ENCODE measurements around the gene BCKDK. TPM values are rescaled to one million over a fixed set of nuclear protein-coding genes. Genes with fewer than 3 reads are reported as not detected.

Gene BCKDK
- total and polyA plus RNA-seq, 2 donors (not counting 3 experiments of a cell fraction or from before 2014, with no cell fraction given): 57.8 to 78.3 TPM

DNA sequence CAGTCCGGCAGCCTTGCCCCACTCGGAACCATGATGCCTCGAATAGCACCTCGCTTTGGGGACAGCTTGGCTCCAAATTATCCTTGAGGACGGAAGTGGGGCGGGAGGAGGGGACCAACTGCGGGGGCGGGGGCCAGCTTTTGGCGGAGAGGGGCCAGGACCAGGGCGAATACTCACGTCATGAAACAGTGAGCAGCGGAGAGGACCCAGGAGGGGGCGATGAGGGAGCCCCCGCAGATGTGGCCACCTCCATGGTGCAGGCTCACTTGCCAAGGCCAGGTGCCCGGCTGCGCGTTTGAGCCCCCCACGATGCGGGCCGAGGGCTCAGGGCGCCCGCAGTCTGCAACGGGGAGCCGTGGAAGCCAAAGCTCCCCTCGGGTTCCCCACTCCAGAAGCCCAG, 40.7 kb downstream of the BCKDK start:
- no peaks in the 10 kb centered on the region for H3K9me1 ChIP-seq (replicated peaks; ENCODE audit: control insufficient read depth, extremely low read depth, insufficient read depth, low read length)
- no peak overlapping the region for H3K4me3 ChIP-seq (replicated peaks in 1 of 3; ENCODE audit: insufficient read depth in 1 of 3, low read depth in 1 of 3, low read length in 3 of 3)
- H2AFZ ChIP-seq (ENCODE audit: low read depth, low read length): no peak overlapping the region
- dilution Hi-C loops (cut with MboI; ENCODE audit: extremely low pct_ligation_motif_present, low sequenced_read_pairs): no loop called here
- no peak overlapping the region for H3K27ac ChIP-seq (ENCODE audit: insufficient read depth, low read depth, low read length)
- CTCF ChIA-PET: interaction anchor here (0.9 kb wide), 1 partner anchor 234 kb away, joined by 3 read pairs; no protein-coding TSS in a partner anchor
- H3K9ac ChIP-seq (replicated peaks; ENCODE audit: extremely low read depth, insufficient read depth, low read length): no peak overlapping the region
- DNase-seq (ENCODE audit: low read depth, low spot score) (no peak), FAIRE-seq (no peak)
- H3K4me1 ChIP-seq (ENCODE audit: control insufficient read depth, extremely low read depth, insufficient read depth, low read length): no peaks in the 10 kb centered on the region
- peaks cover 15 to 25% of the 10 kb centered on the region in 2 experiments for H3K27me3 ChIP-seq (ENCODE audit: control insufficient read depth in 2 of 2, insufficient read depth in 2 of 2, low read length in 2 of 2)
- intact Hi-C loops (cut with micrococcal nuclease): no loop called here
- H4K20me1 ChIP-seq (replicated peaks; ENCODE audit: control insufficient read depth, extremely low read depth, insufficient read depth, low read length): no peaks in the 10 kb centered on the region
- H3K36me3 ChIP-seq (ENCODE audit: control insufficient read depth in 2 of 2, extremely low read depth in 1 of 2, insufficient read depth in 2 of 2, low read length in 2 of 2): no peaks in the 10 kb centered on the region
- no peaks in the 10 kb centered on the region for H3K79me2 ChIP-seq (ENCODE audit: control insufficient read depth, insufficient read depth, low read length)
- BruUV-seq (replicated peaks): no TSS peak
- TF ChIP-seq GATA2 (IDR thresholded peaks at IDR 0.05; ENCODE audit: insufficient read depth, insufficient read length, low read depth, low read length): no peak
- TF ChIP-seq JUN (IDR thresholded peaks at IDR 0.05; ENCODE audit: borderline replicate concordance, insufficient read depth, insufficient read length, low read depth): no peak
- TF ChIP-seq POLR2A (IDR thresholded peaks at IDR 0.05; ENCODE audit: low read depth, low read length): no peak
- TF ChIP-seq, protein P1, sequence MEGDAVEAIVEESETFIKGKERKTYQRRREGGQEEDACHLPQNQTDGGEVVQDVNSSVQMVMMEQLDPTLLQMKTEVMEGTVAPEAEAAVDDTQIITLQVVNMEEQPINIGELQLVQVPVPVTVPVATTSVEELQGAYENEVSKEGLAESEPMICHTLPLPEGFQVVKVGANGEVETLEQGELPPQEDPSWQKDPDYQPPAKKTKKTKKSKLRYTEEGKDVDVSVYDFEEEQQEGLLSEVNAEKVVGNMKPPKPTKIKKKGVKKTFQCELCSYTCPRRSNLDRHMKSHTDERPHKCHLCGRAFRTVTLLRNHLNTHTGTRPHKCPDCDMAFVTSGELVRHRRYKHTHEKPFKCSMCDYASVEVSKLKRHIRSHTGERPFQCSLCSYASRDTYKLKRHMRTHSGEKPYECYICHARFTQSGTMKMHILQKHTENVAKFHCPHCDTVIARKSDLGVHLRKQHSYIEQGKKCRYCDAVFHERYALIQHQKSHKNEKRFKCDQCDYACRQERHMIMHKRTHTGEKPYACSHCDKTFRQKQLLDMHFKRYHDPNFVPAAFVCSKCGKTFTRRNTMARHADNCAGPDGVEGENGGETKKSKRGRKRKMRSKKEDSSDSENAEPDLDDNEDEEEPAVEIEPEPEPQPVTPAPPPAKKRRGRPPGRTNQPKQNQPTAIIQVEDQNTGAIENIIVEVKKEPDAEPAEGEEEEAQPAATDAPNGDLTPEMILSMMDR (IDR thresholded peaks at IDR 0.05; ENCODE audit: extremely low read depth in 1 of 2, insufficient read depth in 1 of 2, low read depth in 1 of 2, low read length in 2 of 2): no peak
- no peak for TF ChIP-seq EZH2 (IDR thresholded peaks at IDR 0.05; ENCODE audit: borderline replicate concordance, low read depth, low read length, severe bottlenecking)
- no peak overlapping the region for H3K4me2 ChIP-seq (ENCODE audit: insufficient read depth, low read length)
- POLR2A ChIA-PET: interaction anchor here (0.5 kb wide), 1 partner anchor 35 kb away, joined by 3 read pairs; no protein-coding TSS in a partner anchor
- no peaks in the 10 kb centered on the region for H3K9me3 ChIP-seq (replicated peaks; ENCODE audit: control insufficient read depth, insufficient read depth, low read length)

DNA sequence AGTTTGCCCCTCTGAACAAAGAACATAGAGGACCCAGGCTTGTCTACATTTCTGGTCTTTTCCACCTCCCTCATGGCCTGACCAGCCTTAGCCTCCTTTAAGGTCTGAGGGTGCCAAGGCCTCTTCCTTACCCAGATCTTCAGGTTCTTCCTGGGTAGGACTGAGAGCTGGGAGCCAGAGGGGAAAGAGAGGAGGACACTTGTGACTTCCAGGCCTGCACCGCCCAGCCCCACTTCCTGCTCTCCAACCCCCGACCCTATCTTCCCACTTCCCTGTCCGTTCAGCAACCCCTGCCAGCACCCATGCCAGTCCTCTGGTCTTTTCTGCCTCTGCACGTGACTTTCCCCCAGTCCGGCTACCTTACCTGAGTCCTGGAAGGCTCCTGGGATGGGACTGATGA, 41.1 kb downstream of the BCKDK start:
- peaks cover 15 to 25% of the 10 kb centered on the region in 2 experiments for H3K27me3 ChIP-seq (ENCODE audit: control insufficient read depth in 2 of 2, insufficient read depth in 2 of 2, low read length in 2 of 2)
- CTCF ChIA-PET: no interaction called here
- FAIRE-seq: no peak

More for the DNA sequence above, 41.1 kb downstream of the BCKDK start:
- BruUV-seq (replicated peaks): no TSS peak
- Histone ChIP-seq H3K27ac (ENCODE audit: insufficient read depth, low read depth, low read length) (no peak overlapping the region), H3K9ac (replicated peaks; ENCODE audit: extremely low read depth, insufficient read depth, low read length) (no peak overlapping the region), H3K4me3 (replicated peaks in 1 of 3; ENCODE audit: insufficient read depth in 1 of 3, low read depth in 1 of 3, low read length in 3 of 3) (no peak overlapping the region), H3K36me3 (ENCODE audit: control insufficient read depth in 2 of 2, extremely low read depth in 1 of 2, insufficient read depth in 2 of 2, low read length in 2 of 2) (no peaks in the 10 kb centered on the region), H3K9me1 (replicated peaks; ENCODE audit: control insufficient read depth, extremely low read depth, insufficient read depth, low read length) (no peaks in the 10 kb centered on the region), H2AFZ (ENCODE audit: low read depth, low read length) (no peak overlapping the region), H3K9me3 (replicated peaks; ENCODE audit: control insufficient read depth, insufficient read depth, low read length) (no peaks in the 10 kb centered on the region), H3K4me2 (ENCODE audit: insufficient read depth, low read length) (no peak overlapping the region), H3K79me2 (ENCODE audit: control insufficient read depth, insufficient read depth, low read length) (no peaks in the 10 kb centered on the region), H4K20me1 (replicated peaks; ENCODE audit: control insufficient read depth, extremely low read depth, insufficient read depth, low read length) (no peaks in the 10 kb centered on the region), H3K4me1 (ENCODE audit: control insufficient read depth, extremely low read depth, insufficient read depth, low read length) (no peaks in the 10 kb centered on the region)
- DNase-seq (ENCODE audit: low read depth, low spot score): no peak
- intact Hi-C loops (cut with micrococcal nuclease): no loop called here
- TF ChIP-seq, protein P1 (IDR thresholded peaks at IDR 0.05; ENCODE audit: extremely low read depth in 1 of 2, insufficient read depth in 1 of 2, low read depth in 1 of 2, low read length in 2 of 2): no peak
- TF ChIP-seq POLR2AphosphoS5 (IDR thresholded peaks at IDR 0.05; ENCODE audit: insufficient read depth, low read depth, low read length) (no peak), GATA2 (IDR thresholded peaks at IDR 0.05; ENCODE audit: insufficient read depth, insufficient read length, low read depth, low read length) (no peak), MYC (IDR thresholded peaks at IDR 0.05; ENCODE audit: low read depth, low read length) (no peak), FOS (IDR thresholded peaks at IDR 0.05; ENCODE audit: borderline replicate concordance, insufficient read depth, low read length) (no peak), POLR2A (IDR thresholded peaks at IDR 0.05; ENCODE audit: low read depth, low read length) (no peak), EZH2 (IDR thresholded peaks at IDR 0.05; ENCODE audit: borderline replicate concordance, low read depth, low read length, severe bottlenecking) (no peak), JUN (IDR thresholded peaks at IDR 0.05; ENCODE audit: borderline replicate concordance, insufficient read depth, insufficient read length, low read depth) (no peak)
- TF ChIP-seq, protein P2, sequence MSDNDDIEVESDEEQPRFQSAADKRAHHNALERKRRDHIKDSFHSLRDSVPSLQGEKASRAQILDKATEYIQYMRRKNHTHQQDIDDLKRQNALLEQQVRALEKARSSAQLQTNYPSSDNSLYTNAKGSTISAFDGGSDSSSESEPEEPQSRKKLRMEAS (IDR thresholded peaks at IDR 0.05; ENCODE audit: insufficient read depth, insufficient read length): no peak
- dilution Hi-C loops (cut with MboI; ENCODE audit: extremely low pct_ligation_motif_present, low sequenced_read_pairs): no loop called here
- POLR2A ChIA-PET: no interaction called here

Measured in endothelial cell of umbilical vein (primary cell).